Measurements from ENCODE around the gene LIMK1. TPM values are rescaled to one million over a fixed set of nuclear protein-coding genes. Genes with fewer than 3 reads are reported as not detected.

Gene LIMK1
- total and polyA plus RNA-seq, 2 of the 13 experiments (the other 11 are each of a cell fraction or from before 2014, with no cell fraction given): 8.9 to 18.8 TPM

- Histone ChIP-seq H3K79me2 (ENCODE audit: insufficient read depth, low read length) (no peaks in the 10 kb centered on the region), H3K4me2 (ENCODE audit: low read depth, low read length) (no peak overlapping the region), H3K27ac (ENCODE audit: extremely low read length, insufficient read depth, low read length) (no peak overlapping the region), H3K9me3 (ENCODE audit: low read length) (no peaks in the 10 kb centered on the region), H3K4me1 (ENCODE audit: insufficient read depth, low read length) (peaks cover 22% of the 10 kb centered on the region), H3K36me3 (replicated peaks in 1 of 2; ENCODE audit: control insufficient read depth in 1 of 2, insufficient read depth in 2 of 2, low read length in 2 of 2) (no peaks in the 10 kb centered on the region), H3K27me3 (ENCODE audit: control insufficient read depth in 1 of 2, insufficient read depth in 2 of 2, low read length in 2 of 2) (peaks cover 0 to 3% of the 10 kb centered on the region in 2 experiments; a peak in 2 of 5 replicates), H3K4me3 (replicated peaks in 1 of 3; ENCODE audit: insufficient read depth in 1 of 3, low read depth in 2 of 3, low read length in 3 of 3) (no peak overlapping the region), H3K9ac (ENCODE audit: insufficient read depth, low read depth, low read length) (no peak overlapping the region), H4K20me1 (ENCODE audit: insufficient read depth, low read length) (no peaks in the 10 kb centered on the region), H2AFZ (ENCODE audit: low read length) (no peak overlapping the region)
- CTCF ChIA-PET (ENCODE audit: low intra/inter-chr PET ratio, low total read pairs): no interaction called here
- DNase-seq (ENCODE audit: low spot score): no peak
- no TSS peak for BruUV-seq (replicated peaks)
- POLR2A ChIA-PET: no interaction called here
- in situ Hi-C loops (cut with HindIII; ENCODE audit: extremely low pct_ligation_motif_present, low pct_unique_long_range_greater_than_20kb) (loop anchor here (5.0 to 10.0 kb wide), 2 partner anchors 106 to 338 kb away; partner anchors contain the start of gene EIF4H), intact Hi-C loops (cut with micrococcal nuclease; ENCODE audit: unreplicated experiment) (loop anchor here (1.0 to 5.0 kb wide), 2 partner anchors 117 to 136 kb away; no protein-coding TSS in a partner anchor)
- FAIRE-seq: no peak
- no peak for ATAC-seq
- WGBS (ENCODE audit: low lambda C conversion rate): 21% methylated on average over 2 of the region's 3 CpGs
- TF ChIP-seq RCOR2 (CRISPR knock-in tag; IDR thresholded peaks at IDR 0.05): no peak
- TF ChIP-seq ZBTB2 (CRISPR knock-in tag; IDR thresholded peaks at IDR 0.05; ENCODE audit: low read depth): no peak
- no peak for TF ChIP-seq SOX13 (IDR thresholded peaks at IDR 0.05)
- no peak for TF ChIP-seq SOX13 (CRISPR knock-in tag; conservative IDR thresholded peaks at IDR 0.05 in 1 of 2, IDR thresholded peaks at IDR 0.05 in 1 of 2)
- no peak for TF ChIP-seq GLMP (CRISPR knock-in tag; IDR thresholded peaks at IDR 0.05; ENCODE audit: borderline replicate concordance)
- TF ChIP-seq RORA (CRISPR knock-in tag; IDR thresholded peaks at IDR 0.05): no peak
These were observed 17.0 kb upstream of the LIMK1 start for GRCh38 chr7:74066626-74067025.

Measured in HepG2 (cell line).